Cardiac muscle cell (in vitro differentiated cells and primary cell): ENCODE results near the gene CIAO2B. TPM values are rescaled to one million over a fixed set of nuclear protein-coding genes. Genes with fewer than 3 reads are reported as not detected.

Experiments used
- DNase-seq, 2 donors: peaks; one replicate each; pipeline versions ENCODE4 v3.0.0 to v3.0.0-alpha.2; 2010 to 2017; ENCODE audit warnings: low read depth in 1 of 2, low spot score in 1 of 2
- H3K27ac ChIP-seq: fragments of 200-600 bp; sonication (generic); 2 replicates; pipeline ENCODE4 v1.5.1; 2016
- H3K27me3 ChIP-seq: fragments of 200-600 bp; sonication (generic); 2 replicates; pipeline ENCODE4 v1.6.0; 2016; ENCODE audit warnings: control low read depth
- H3K36me3 ChIP-seq: fragments of 200-600 bp; sonication (generic); 2 replicates; pipeline ENCODE4 v1.5.1; 2016; ENCODE audit warnings: control low read depth
- H3K4me1 ChIP-seq: fragments of 200-600 bp; sonication (generic); 2 replicates; pipeline ENCODE4 v1.8.1; 2017; ENCODE audit warnings: low read depth, mild to moderate bottlenecking, mixed run types
- H3K4me3 ChIP-seq: fragments of 200-600 bp; sonication (generic); 2 replicates; pipeline ENCODE4 v1.5.1; 2016; ENCODE audit warnings: mild to moderate bottlenecking
- H3K9me3 ChIP-seq: fragments of 200-600 bp; sonication (generic); 2 replicates; pipeline ENCODE4 v1.5.1; 2017; ENCODE audit warnings: low read depth, mild to moderate bottlenecking, control low read depth
- polyA plus RNA-seq: library from polyadenylated mRNA; unstranded; fragments of >200 nt; fragmentation: Nextera tagmentation; extraction: Ambion mirVana; gene quantifications from 2 replicates; pipeline ENCODE4 v1.2.1, GENCODE V29; 2016
- total RNA-seq: library from RNA; depleted of rRNA; stranded (reverse); fragments of >200 nt; gene quantifications from 2 replicates; pipeline ENCODE4 v1.2.3, GENCODE V29; 2016
- TF ChIP-seq, protein P1 (sequence below): IDR thresholded peaks from 2 replicates; pipeline ENCODE4 v1.5.1; 2012; ENCODE audit warnings: low read depth, mild to moderate bottlenecking, low read length

The CIAO2B gene
- total and polyA plus RNA-seq, 2 experiments from 2014 or later = 151 to 194 TPM

DNA sequence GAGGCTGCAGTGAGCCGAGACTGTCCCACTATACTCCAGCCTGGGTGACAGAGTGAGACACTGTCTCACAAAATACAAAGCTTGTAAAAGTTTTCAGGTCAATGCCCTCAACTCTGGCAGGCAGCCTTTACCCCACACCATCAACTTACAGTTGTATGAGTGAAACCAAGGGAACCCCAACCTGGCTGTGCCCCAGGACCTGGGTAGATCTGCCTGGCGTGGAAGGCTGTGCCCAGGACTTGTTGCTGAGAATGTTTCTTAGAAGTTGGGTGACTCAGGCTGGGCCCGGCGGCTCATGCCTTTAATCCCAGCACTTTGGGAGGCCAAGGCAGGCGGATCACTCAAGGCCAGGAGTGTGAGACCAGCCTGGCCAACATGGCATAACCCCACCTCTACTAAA is 34.6 kb upstream of the CIAO2B start:
- Histone ChIP-seq H3K27ac (no peak overlapping the region), H3K4me1 (no peaks in the 10 kb centered on the region), H3K9me3 (no peaks in the 10 kb centered on the region), H3K4me3 (no peak overlapping the region), H3K36me3 (no peaks in the 10 kb centered on the region), H3K27me3 (no peaks in the 10 kb centered on the region)
- TF ChIP-seq, protein P1, sequence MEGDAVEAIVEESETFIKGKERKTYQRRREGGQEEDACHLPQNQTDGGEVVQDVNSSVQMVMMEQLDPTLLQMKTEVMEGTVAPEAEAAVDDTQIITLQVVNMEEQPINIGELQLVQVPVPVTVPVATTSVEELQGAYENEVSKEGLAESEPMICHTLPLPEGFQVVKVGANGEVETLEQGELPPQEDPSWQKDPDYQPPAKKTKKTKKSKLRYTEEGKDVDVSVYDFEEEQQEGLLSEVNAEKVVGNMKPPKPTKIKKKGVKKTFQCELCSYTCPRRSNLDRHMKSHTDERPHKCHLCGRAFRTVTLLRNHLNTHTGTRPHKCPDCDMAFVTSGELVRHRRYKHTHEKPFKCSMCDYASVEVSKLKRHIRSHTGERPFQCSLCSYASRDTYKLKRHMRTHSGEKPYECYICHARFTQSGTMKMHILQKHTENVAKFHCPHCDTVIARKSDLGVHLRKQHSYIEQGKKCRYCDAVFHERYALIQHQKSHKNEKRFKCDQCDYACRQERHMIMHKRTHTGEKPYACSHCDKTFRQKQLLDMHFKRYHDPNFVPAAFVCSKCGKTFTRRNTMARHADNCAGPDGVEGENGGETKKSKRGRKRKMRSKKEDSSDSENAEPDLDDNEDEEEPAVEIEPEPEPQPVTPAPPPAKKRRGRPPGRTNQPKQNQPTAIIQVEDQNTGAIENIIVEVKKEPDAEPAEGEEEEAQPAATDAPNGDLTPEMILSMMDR = no peak
- no peak for DNase-seq

DNA sequence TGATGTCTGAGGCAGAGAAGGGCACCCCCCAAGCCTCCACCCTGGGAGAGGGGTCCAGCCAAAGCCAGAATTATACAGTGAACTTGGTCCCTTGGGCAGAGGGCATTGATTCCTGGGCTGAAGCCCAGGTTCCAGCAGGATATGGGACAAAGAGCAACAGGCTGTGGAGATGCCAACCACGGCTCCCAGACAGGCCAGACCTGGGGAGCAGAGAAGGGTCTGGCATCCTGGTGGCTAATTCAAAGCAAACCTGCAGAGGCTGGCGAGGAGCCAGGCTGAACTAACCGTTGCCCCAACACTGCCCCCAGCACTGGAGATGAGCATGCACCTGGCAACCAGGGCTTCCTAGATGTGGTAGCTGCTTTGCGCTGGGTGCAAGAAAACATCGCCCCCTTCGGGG is 29.8 kb upstream of the CIAO2B start:
- DNase-seq = no peak
- Histone ChIP-seq H3K4me1 (no peaks in the 10 kb centered on the region), H3K36me3 (no peaks in the 10 kb centered on the region), H3K9me3 (no peaks in the 10 kb centered on the region), H3K27ac (no peak overlapping the region), H3K27me3 (no peaks in the 10 kb centered on the region), H3K4me3 (no peak overlapping the region)
- TF ChIP-seq, protein P1 = no peak

DNA sequence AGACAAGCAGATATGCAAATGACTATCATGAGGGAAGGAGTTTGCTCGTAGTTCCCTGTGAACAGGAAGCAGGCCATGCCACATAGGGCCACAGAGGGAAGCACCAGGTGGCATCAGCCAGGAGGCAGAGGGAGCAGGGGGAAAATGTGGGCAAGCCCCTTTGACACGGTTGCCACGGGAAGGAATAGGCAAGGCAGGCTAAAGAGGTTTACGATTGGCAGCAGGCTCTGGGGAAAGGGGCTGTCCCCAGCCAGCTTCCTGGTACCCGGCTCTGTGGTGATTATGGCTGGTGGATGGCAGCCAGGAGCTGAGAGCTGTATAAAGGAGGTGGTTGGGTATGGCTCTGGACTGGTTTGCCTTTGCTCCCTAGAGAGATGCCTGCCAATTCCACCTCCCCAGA is 27.7 kb upstream of the CIAO2B start:
- H3K27me3 ChIP-seq = no peaks in the 10 kb centered on the region
- H3K4me3 ChIP-seq = no peak overlapping the region
- no peak overlapping the region for H3K27ac ChIP-seq
- DNase-seq = no peak
- TF ChIP-seq, protein P1 = no peak
- H3K4me1 ChIP-seq = no peaks in the 10 kb centered on the region
- no peaks in the 10 kb centered on the region for H3K9me3 ChIP-seq
- no peaks in the 10 kb centered on the region for H3K36me3 ChIP-seq

DNA sequence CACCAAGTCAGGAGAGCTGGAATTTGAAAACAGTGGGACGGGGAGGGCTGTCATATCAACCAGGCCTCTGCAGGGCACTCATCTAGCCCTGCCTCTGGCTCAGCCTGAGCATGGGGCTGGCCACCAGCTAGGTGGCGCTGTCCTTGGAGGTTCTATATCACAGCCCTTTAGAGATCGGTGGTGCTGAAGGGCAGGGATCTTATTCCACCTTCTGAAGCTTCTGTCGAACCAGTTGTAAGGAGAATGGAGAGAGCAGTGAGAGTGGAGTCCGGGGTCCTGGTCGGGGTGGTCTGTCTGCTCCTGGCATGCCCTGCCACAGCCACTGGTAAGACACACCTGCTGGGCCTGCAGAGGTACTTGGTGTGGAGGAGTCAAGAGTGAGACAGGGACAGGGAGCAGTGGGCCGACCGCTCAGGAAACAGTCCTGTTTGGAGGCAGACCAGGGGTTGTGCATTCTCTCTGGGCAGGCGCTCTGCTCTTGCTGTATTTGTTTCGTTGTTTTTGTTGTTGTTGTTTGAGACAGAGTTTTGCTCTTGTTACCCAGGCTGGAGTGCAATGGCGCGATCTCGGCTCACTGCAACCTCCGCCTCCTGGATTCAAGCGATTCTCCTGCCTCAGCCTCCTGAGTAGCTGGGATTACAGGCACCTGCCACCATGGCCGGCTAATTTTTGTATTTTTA is 27.0 kb upstream of the CIAO2B start, which contains the start of gene CES3:
TSS of gene CES3 (plus strand) at position 202 of the 680 bp plus-strand sequence. CDS start at position 244, 42 bp downstream.
- Histone ChIP-seq H3K27ac (no peak within 1 kb of the TSS), H3K9me3 (no peaks in the 10 kb centered on the region), H3K4me1 (no peaks in the 10 kb centered on the region), H3K4me3 (no peak within 1 kb of the TSS), H3K27me3 (no peaks in the 10 kb centered on the region), H3K36me3 (no peaks in the 10 kb centered on the region)
- TF ChIP-seq, protein P1 = peak; percentile 83
- peak; percentile 72 to 88 for DNase-seq

DNA sequence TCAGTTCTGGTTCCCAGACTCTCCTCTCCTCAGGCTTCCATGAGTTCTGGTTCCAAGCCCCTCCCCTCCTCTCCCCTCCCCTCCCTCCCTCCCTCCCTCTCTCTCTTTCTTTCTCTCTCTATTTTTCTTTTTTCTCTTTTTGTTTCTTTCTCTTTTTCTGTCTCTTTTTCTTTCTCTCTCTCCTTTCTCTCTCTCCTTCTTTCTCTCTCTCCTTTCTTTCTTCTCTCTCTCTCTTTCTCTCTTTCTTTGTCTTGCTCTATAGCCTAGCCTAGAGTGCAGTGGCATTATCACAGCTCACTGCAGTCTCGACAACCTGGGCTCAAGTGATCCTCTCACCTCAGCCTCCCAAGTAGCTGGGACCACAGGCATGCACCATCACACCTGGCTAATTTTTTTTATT is 26.1 kb upstream of the CIAO2B start:
- no peak overlapping the region for H3K4me3 ChIP-seq
- H3K27ac ChIP-seq = no peak overlapping the region
- no peaks in the 10 kb centered on the region for H3K36me3 ChIP-seq
- TF ChIP-seq, protein P1 = no peak
- H3K9me3 ChIP-seq = no peaks in the 10 kb centered on the region
- H3K27me3 ChIP-seq = no peaks in the 10 kb centered on the region
- no peak for DNase-seq
- H3K4me1 ChIP-seq = no peaks in the 10 kb centered on the region
